Muscle of arm (tissue), 12 donors: ENCODE measurements around the gene TMEM63C. TPM values are rescaled to one million over a fixed set of nuclear protein-coding genes. Genes with fewer than 3 reads are reported as not detected.

Source experiments
- DNase-seq: peaks from one replicate; pipeline ENCODE4 v3.0.0-alpha.2; 2013
- polyA plus RNA-seq, 12 donors: library from polyadenylated mRNA; unstranded; fragments of 120-200 nt; gene quantifications; one replicate each; pipeline ENCODE4 v1.2.1, GENCODE V29; 2013; ENCODE audit not compliant: insufficient read length in 12 of 12

Gene TMEM63C
- polyA plus RNA-seq, 12 donors, result 0.27 to 15.1 (median 1.0) TPM; not detected in 1

- DNase-seq, result no peak
These were observed 76.1 kb downstream of the TMEM63C start for GRCh38 chr14:77257700-77258099.

GRCh38 chr14:77258566-77258965 lies 77.0 kb downstream of the TMEM63C start:
- DNase-seq, result no peak

- no peak for DNase-seq
These were observed 77.6 kb downstream of the TMEM63C start for GRCh38 chr14:77259025-77259715.

- no peak for DNase-seq
These were observed 78.6 kb downstream of the TMEM63C start for GRCh38 chr14:77260199-77260598.

GRCh38 chr14:77260631-77261030 lies 79.0 kb downstream of the TMEM63C start:
- no peak for DNase-seq

GRCh38 chr14:77264466-77265186 lies 83.0 kb downstream of the TMEM63C start:
- no peak for DNase-seq

GRCh38 chr14:77265187-77265515 lies 83.6 kb downstream of the TMEM63C start:
- DNase-seq, result no peak

GRCh38 chr14:77265561-77266335 lies 84.2 kb downstream of the TMEM63C start:
- no peak for DNase-seq

- DNase-seq, result no peak
These were observed 84.7 kb downstream of the TMEM63C start for GRCh38 chr14:77266336-77266735.

- no peak for DNase-seq
These were observed 86.5 kb downstream of the TMEM63C start for GRCh38 chr14:77267937-77268699.

- no peak for DNase-seq
These were observed 87.5 kb downstream of the TMEM63C start for GRCh38 chr14:77268989-77269600.

GRCh38 chr14:77270361-77271112 lies 88.9 kb downstream of the TMEM63C start:
- no peak for DNase-seq

GRCh38 chr14:77271113-77271710 lies 89.6 kb downstream of the TMEM63C start, which contains the start of gene NGB:
NGB (minus strand) TSS chr14:77271206; CDS start chr14:77270937, 269 bp downstream.
- DNase-seq, result no peak

- no peak for DNase-seq
These were observed 90.7 kb downstream of the TMEM63C start for GRCh38 chr14:77272261-77272660.

- DNase-seq, result no peak
These were observed 92.2 kb downstream of the TMEM63C start for GRCh38 chr14:77273796-77274195.

GRCh38 chr14:77275041-77275580 lies 93.5 kb downstream of the TMEM63C start:
- no peak for DNase-seq

- DNase-seq, result no peak
These were observed 94.0 kb downstream of the TMEM63C start for GRCh38 chr14:77275601-77276017.

GRCh38 chr14:77276295-77276935 lies 94.8 kb downstream of the TMEM63C start:
- no peak for DNase-seq

GRCh38 chr14:77276959-77277358 lies 95.4 kb downstream of the TMEM63C start:
- no peak for DNase-seq
